ENCODE results near the gene CPNE1. TPM values are rescaled to one million over a fixed set of nuclear protein-coding genes. Genes with fewer than 3 reads are reported as not detected.
A peak's percentile ranks its signal among the peaks of the same experiment; 100 is the strongest.

CPNE1 gene
- total and polyA plus RNA-seq, 2 donors: 43.6 to 238 TPM

DNA sequence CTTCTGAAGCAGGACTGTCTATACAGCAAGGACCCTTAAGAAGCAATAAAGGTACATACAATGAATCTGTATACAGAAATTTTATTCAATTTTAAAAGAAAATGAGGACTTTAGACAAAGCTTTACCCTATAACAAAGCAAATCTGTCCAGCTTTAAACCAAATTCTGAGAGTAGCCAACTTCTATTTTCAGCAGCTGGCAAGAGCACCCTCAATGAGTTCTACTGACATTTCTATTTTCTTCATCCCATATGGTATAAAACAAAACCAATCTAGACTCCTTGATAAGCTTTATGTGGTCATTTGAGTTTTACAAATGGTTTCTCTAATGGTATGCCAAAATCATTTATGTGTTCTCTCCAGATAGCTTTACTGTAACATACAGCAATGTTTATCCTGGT is 12.7 kb downstream of the CPNE1 start:
- Histone ChIP-seq H3K36me3 (ENCODE audit: control insufficient read depth in 2 of 2, insufficient read depth in 2 of 2, low read length in 1 of 2) (peaks cover 31 to 58% of the 10 kb centered on the region in 2 donors), H3K4me1 (ENCODE audit: control insufficient read depth in 2 of 2, insufficient read depth in 2 of 2, low read length in 2 of 2) (no peaks in the 10 kb centered on the region), H3K9me3 (ENCODE audit: control insufficient read depth in 2 of 2, insufficient read depth in 1 of 2, low read length in 1 of 2) (no peaks in the 10 kb centered on the region), H3K27ac (ENCODE audit: low read depth in 1 of 2, low read length in 1 of 2) (no peak overlapping the region), H3K27me3 (ENCODE audit: control insufficient read depth in 2 of 2, insufficient read depth in 1 of 2, low read length in 1 of 2) (no peaks in the 10 kb centered on the region), H3K4me3 (ENCODE audit: low read length in 2 of 2) (no peak overlapping the region)
- no peak for DNase-seq (ENCODE audit: low read depth in 6 of 9, low spot score in 9 of 9)

DNA sequence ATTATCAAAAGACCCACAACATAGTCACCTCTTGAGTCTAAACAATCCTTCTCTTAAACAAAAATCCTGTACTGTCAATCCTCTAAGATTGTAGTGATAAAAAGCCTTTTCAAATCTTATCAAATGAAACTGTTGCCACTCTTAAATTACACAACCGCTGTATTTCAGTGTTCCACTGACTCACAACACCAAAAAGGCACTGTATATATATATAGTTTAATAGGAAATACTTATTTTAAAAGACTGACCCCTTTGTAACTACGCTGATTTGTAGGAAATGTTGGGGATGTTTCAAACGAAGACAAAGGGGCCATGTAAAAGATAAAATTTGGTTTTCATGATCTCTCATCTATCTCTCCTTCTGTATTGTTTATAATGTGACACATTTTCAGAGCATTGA is 14.1 kb downstream of the CPNE1 start:
- no peak overlapping the region for H3K4me3 ChIP-seq (ENCODE audit: low read length in 2 of 2)
- no peak for DNase-seq (ENCODE audit: low read depth in 6 of 9, low spot score in 9 of 9)
- peaks cover 28 to 56% of the 10 kb centered on the region in 2 donors for H3K36me3 ChIP-seq (ENCODE audit: control insufficient read depth in 2 of 2, insufficient read depth in 2 of 2, low read length in 1 of 2)
- no peaks in the 10 kb centered on the region for H3K9me3 ChIP-seq (ENCODE audit: control insufficient read depth in 2 of 2, insufficient read depth in 1 of 2, low read length in 1 of 2)
- no peaks in the 10 kb centered on the region for H3K4me1 ChIP-seq (ENCODE audit: control insufficient read depth in 2 of 2, insufficient read depth in 2 of 2, low read length in 2 of 2)
- H3K27ac ChIP-seq (ENCODE audit: low read depth in 1 of 2, low read length in 1 of 2): no peak overlapping the region
- WGBS: 95% methylated on average over 3 of the region's 3 CpGs
- H3K27me3 ChIP-seq (ENCODE audit: control insufficient read depth in 2 of 2, insufficient read depth in 1 of 2, low read length in 1 of 2): no peaks in the 10 kb centered on the region

DNA sequence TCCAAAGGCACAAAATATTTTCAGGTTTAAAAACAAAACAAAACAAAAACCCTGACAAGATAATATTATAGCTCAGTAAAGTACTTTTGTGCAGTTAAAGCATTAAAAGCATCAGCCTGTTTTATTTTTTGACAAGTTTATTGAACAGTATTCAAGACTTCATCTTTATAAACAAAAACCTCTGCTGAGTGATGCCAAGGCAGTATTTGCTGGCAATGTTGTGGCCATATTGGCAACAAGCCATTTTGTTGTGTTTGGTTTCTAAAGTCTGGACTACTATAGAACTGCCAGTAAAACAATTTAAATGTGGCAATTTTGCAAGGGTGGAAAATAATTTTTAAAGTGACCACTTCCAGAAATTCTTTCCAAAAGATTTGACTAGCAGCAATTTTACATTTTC is 15.9 kb downstream of the CPNE1 start:
- H3K4me3 ChIP-seq (ENCODE audit: low read length in 2 of 2): no peak overlapping the region
- H3K27ac ChIP-seq (ENCODE audit: low read depth in 1 of 2, low read length in 1 of 2): no peak overlapping the region
- H3K36me3 ChIP-seq (ENCODE audit: control insufficient read depth in 2 of 2, insufficient read depth in 2 of 2, low read length in 1 of 2): peaks cover 13 to 45% of the 10 kb centered on the region in 2 donors
- no peaks in the 10 kb centered on the region for H3K4me1 ChIP-seq (ENCODE audit: control insufficient read depth in 2 of 2, insufficient read depth in 2 of 2, low read length in 2 of 2)
- DNase-seq (ENCODE audit: low read depth in 6 of 9, low spot score in 9 of 9): no peak
- no peaks in the 10 kb centered on the region for H3K9me3 ChIP-seq (ENCODE audit: control insufficient read depth in 2 of 2, insufficient read depth in 1 of 2, low read length in 1 of 2)
- H3K27me3 ChIP-seq (ENCODE audit: control insufficient read depth in 2 of 2, insufficient read depth in 1 of 2, low read length in 1 of 2): no peaks in the 10 kb centered on the region

DNA sequence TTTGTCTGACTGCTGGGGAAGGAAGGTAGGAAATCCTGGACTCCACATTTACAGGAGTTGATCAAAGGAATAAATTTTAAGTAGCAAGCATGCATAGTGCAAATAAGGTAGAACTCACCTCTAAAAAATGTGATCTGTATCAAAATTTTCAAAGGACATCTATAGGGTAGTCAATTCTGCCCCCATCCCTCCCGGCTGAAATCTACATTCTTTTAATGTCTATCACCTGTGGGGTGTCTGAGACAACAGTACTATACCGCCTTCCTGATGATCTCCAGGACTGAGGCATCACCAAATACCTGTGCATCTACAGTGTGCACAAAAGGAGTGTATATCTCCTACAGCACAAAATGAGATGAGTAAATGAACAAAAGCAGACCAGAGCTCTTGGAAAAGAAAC is 19.9 kb downstream of the CPNE1 start:
- no peak for DNase-seq (ENCODE audit: low read depth in 6 of 9, low spot score in 9 of 9)
- WGBS: 97% methylated on average over 2 of the region's 2 CpGs
- Histone ChIP-seq H3K4me3 (ENCODE audit: low read length in 2 of 2) (no peak overlapping the region), H3K9me3 (ENCODE audit: control insufficient read depth in 2 of 2, insufficient read depth in 1 of 2, low read length in 1 of 2) (no peaks in the 10 kb centered on the region), H3K36me3 (ENCODE audit: control insufficient read depth in 2 of 2, insufficient read depth in 2 of 2, low read length in 1 of 2) (peaks cover 3 to 14% of the 10 kb centered on the region in 2 donors), H3K27me3 (ENCODE audit: control insufficient read depth in 2 of 2, insufficient read depth in 1 of 2, low read length in 1 of 2) (no peaks in the 10 kb centered on the region), H3K27ac (ENCODE audit: low read depth in 1 of 2, low read length in 1 of 2) (no peak overlapping the region), H3K4me1 (ENCODE audit: control insufficient read depth in 2 of 2, insufficient read depth in 2 of 2, low read length in 2 of 2) (peaks cover 0 to 2% of the 10 kb centered on the region in 2 donors)

DNA sequence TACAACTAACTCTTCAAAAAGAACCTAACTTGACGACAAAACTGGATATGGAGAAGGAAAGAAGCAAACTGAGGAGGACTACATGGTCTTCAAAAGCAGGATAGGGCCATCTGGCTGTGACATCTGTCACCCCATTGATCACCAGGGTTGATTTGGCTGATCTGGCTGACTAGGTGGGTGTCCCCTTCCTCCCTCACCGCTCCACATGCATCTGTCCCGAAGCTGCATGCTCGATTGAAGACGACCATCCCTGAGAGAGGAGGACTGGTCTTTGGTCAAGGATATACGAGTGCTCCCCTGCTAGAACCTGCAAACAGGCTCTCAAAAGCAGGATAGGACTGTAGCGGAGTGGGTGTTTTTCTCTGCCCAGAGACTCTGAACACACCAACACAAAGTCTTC is 21.7 kb downstream of the CPNE1 start:
- H3K9me3 ChIP-seq (ENCODE audit: control insufficient read depth in 2 of 2, insufficient read depth in 1 of 2, low read length in 1 of 2): no peaks in the 10 kb centered on the region
- no peak for DNase-seq (ENCODE audit: low read depth in 6 of 9, low spot score in 9 of 9)
- H3K4me3 ChIP-seq (ENCODE audit: low read length in 2 of 2): no peak overlapping the region
- WGBS: 96% methylated on average over 7 of the region's 7 CpGs
- H3K27ac ChIP-seq (ENCODE audit: low read depth in 1 of 2, low read length in 1 of 2): no peak overlapping the region
- H3K27me3 ChIP-seq (ENCODE audit: control insufficient read depth in 2 of 2, insufficient read depth in 1 of 2, low read length in 1 of 2): no peaks in the 10 kb centered on the region
- peaks cover 0 to 2% of the 10 kb centered on the region in 2 donors for H3K4me1 ChIP-seq (ENCODE audit: control insufficient read depth in 2 of 2, insufficient read depth in 2 of 2, low read length in 2 of 2)
- peaks cover 3 to 14% of the 10 kb centered on the region in 2 donors for H3K36me3 ChIP-seq (ENCODE audit: control insufficient read depth in 2 of 2, insufficient read depth in 2 of 2, low read length in 1 of 2)

DNA sequence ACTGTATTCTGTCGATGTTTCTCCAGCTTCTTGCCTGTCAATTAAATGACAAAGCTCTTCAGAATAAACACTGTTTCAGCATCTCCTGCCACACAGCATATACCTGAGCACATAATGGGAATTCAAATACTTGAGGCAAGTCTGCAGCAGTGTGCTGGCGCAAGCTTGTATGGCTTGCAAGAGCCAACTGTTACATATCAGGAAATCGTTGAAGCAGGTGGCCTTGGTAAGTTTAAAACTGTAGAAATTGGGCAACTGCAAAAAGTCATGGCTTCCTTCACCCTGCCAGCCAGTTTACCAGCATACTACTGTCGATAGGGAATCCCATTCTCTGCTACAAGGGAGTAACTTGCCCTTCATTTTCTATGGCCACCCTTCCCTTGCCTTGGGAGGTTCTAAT is 23.0 kb downstream of the CPNE1 start:
- Histone ChIP-seq H3K27ac (ENCODE audit: low read depth in 1 of 2, low read length in 1 of 2) (no peak overlapping the region), H3K4me3 (ENCODE audit: low read length in 2 of 2) (no peak overlapping the region), H3K36me3 (ENCODE audit: control insufficient read depth in 2 of 2, insufficient read depth in 2 of 2, low read length in 1 of 2) (peaks cover 3 to 10% of the 10 kb centered on the region in 2 donors), H3K9me3 (ENCODE audit: control insufficient read depth in 2 of 2, insufficient read depth in 1 of 2, low read length in 1 of 2) (no peaks in the 10 kb centered on the region), H3K27me3 (ENCODE audit: control insufficient read depth in 2 of 2, insufficient read depth in 1 of 2, low read length in 1 of 2) (no peaks in the 10 kb centered on the region), H3K4me1 (ENCODE audit: control insufficient read depth in 2 of 2, insufficient read depth in 2 of 2, low read length in 2 of 2) (peaks cover 0 to 2% of the 10 kb centered on the region in 2 donors)
- 80% methylated on average over 4 of the region's 4 CpGs for WGBS
- DNase-seq (ENCODE audit: low read depth in 6 of 9, low spot score in 9 of 9): no peak

DNA sequence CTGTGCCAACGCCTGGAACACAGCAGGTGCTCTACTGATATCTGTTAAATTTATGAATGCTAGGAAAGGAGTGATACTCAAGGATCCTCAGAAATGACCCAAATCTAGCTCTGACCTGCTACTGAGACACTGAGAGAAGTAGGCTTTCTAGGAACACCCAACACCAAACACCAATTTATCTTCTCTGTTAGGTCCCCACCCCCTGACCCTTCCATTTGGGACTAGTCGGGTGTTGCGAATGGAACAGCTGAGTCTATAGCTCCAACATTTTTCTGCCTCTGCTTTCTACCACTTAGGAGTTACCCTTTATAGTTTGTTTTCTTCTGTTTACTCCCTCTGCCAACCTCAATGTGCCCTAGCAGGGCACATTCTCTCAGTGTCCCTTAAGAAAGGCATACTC is 24.0 kb downstream of the CPNE1 start:
- Histone ChIP-seq H3K4me3 (ENCODE audit: low read length in 2 of 2) (no peak overlapping the region), H3K9me3 (ENCODE audit: control insufficient read depth in 2 of 2, insufficient read depth in 1 of 2, low read length in 1 of 2) (no peaks in the 10 kb centered on the region), H3K27me3 (ENCODE audit: control insufficient read depth in 2 of 2, insufficient read depth in 1 of 2, low read length in 1 of 2) (no peaks in the 10 kb centered on the region), H3K36me3 (ENCODE audit: control insufficient read depth in 2 of 2, insufficient read depth in 2 of 2, low read length in 1 of 2) (peaks cover 3 to 8% of the 10 kb centered on the region in 2 donors), H3K4me1 (ENCODE audit: control insufficient read depth in 2 of 2, insufficient read depth in 2 of 2, low read length in 2 of 2) (peaks cover 0 to 2% of the 10 kb centered on the region in 2 donors), H3K27ac (ENCODE audit: low read depth in 1 of 2, low read length in 1 of 2) (no peak overlapping the region)
- WGBS: 98% methylated on average over 3 of the region's 3 CpGs
- no peak for DNase-seq (ENCODE audit: low read depth in 6 of 9, low spot score in 9 of 9)

DNA sequence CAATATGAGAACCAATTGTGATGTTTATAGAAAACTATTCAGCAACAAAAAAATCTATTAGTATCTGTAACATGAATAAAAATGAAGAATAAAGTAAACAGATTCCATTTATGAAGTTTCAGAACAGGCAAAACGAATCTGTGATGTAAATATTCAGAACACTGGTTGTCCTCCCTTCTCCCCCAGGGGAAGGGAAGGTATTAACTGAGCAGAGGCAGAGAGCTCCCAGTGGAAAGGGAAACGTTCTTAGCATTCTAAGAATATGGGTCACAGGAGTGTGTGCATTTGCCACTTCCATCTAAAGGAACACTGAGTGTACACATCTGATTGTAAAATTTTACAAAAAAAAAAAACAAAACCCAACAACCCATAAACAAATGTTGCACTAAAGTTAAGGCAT is 25.9 kb downstream of the CPNE1 start:
- no peak for DNase-seq (ENCODE audit: low read depth in 6 of 9, low spot score in 9 of 9)
- no peaks in the 10 kb centered on the region for H3K27me3 ChIP-seq (ENCODE audit: control insufficient read depth in 2 of 2, insufficient read depth in 1 of 2, low read length in 1 of 2)
- no peak overlapping the region for H3K4me3 ChIP-seq (ENCODE audit: low read length in 2 of 2)
- peaks cover 0 to 2% of the 10 kb centered on the region in 2 donors for H3K4me1 ChIP-seq (ENCODE audit: control insufficient read depth in 2 of 2, insufficient read depth in 2 of 2, low read length in 2 of 2)
- H3K27ac ChIP-seq (ENCODE audit: low read depth in 1 of 2, low read length in 1 of 2): no peak overlapping the region
- WGBS: 87% methylated on average over 2 of the region's 2 CpGs
- H3K9me3 ChIP-seq (ENCODE audit: control insufficient read depth in 2 of 2, insufficient read depth in 1 of 2, low read length in 1 of 2): no peaks in the 10 kb centered on the region
- H3K36me3 ChIP-seq (ENCODE audit: control insufficient read depth in 2 of 2, insufficient read depth in 2 of 2, low read length in 1 of 2): peaks cover 3% of the 10 kb centered on the region in 2 donors

DNA sequence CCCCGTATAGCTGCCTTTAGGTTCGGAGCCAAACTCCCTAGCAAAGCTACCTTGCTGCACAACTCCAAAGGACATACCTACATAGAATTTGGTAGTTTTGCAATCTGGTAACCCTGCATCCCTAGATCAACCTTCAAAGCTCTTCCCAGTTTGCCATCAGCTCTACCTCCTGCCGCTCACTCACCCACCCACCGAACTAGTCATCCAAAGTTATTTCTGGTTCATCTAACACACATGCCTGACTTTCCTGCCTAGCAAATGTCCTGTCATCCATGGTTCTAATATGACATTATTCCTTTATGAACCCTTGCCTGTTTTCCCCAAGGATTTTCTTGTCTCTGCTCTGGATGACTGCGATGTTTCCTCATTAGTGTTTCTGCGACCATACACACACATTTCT is 27.4 kb downstream of the CPNE1 start:
- Histone ChIP-seq H3K4me3 (ENCODE audit: low read length in 2 of 2) (no peak overlapping the region), H3K27ac (ENCODE audit: low read depth in 1 of 2, low read length in 1 of 2) (peak overlapping the region in 1 of 2 donors; percentile 4), H3K27me3 (ENCODE audit: control insufficient read depth in 2 of 2, insufficient read depth in 1 of 2, low read length in 1 of 2) (no peaks in the 10 kb centered on the region), H3K9me3 (ENCODE audit: control insufficient read depth in 2 of 2, insufficient read depth in 1 of 2, low read length in 1 of 2) (no peaks in the 10 kb centered on the region), H3K4me1 (ENCODE audit: control insufficient read depth in 2 of 2, insufficient read depth in 2 of 2, low read length in 2 of 2) (peaks cover 0 to 2% of the 10 kb centered on the region in 2 donors), H3K36me3 (ENCODE audit: control insufficient read depth in 2 of 2, insufficient read depth in 2 of 2, low read length in 1 of 2) (peaks cover 0 to 8% of the 10 kb centered on the region in 2 donors)
- 96% methylated on average over 6 of the region's 6 CpGs for WGBS
- no peak for DNase-seq (ENCODE audit: low read depth in 6 of 9, low spot score in 9 of 9)

DNA sequence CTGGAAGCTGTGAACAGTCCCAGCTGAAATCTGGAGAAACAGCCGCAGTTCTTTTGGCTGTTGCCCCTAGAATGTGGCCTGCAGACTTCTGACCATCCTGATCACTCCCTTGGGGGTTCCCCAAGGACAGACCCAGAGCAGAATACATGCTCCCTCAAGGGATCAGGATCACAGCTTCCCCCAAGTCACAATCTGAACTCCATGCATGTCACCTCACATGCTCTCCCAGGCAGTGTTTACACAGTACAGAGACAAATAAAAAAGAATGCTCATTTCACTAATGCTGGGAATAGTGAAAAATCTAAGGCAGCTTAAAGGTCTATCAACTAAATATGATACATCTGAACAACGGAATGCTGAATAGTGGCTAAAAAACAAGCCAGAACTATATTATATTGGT is 28.6 kb downstream of the CPNE1 start:
- no peak overlapping the region for H3K4me3 ChIP-seq (ENCODE audit: low read length in 2 of 2)
- H3K27ac ChIP-seq (ENCODE audit: low read depth in 1 of 2, low read length in 1 of 2): no peak overlapping the region
- no peak for DNase-seq (ENCODE audit: low read depth in 6 of 9, low spot score in 9 of 9)
- H3K27me3 ChIP-seq (ENCODE audit: control insufficient read depth in 2 of 2, insufficient read depth in 1 of 2, low read length in 1 of 2): no peaks in the 10 kb centered on the region
- H3K4me1 ChIP-seq (ENCODE audit: control insufficient read depth in 2 of 2, insufficient read depth in 2 of 2, low read length in 2 of 2): no peaks in the 10 kb centered on the region
- 96% methylated on average over 2 of the region's 2 CpGs for WGBS
- no peaks in the 10 kb centered on the region for H3K9me3 ChIP-seq (ENCODE audit: control insufficient read depth in 2 of 2, insufficient read depth in 1 of 2, low read length in 1 of 2)
- peaks cover 9 to 15% of the 10 kb centered on the region in 2 donors for H3K36me3 ChIP-seq (ENCODE audit: control insufficient read depth in 2 of 2, insufficient read depth in 2 of 2, low read length in 1 of 2)
